ENCODE data around the gene MPL. TPM values are rescaled to one million over a fixed set of nuclear protein-coding genes. Genes with fewer than 3 reads are reported as not detected.

The MPL gene
- total RNA-seq, 1 donor from 2014 or later = 0.82 TPM

DNA sequence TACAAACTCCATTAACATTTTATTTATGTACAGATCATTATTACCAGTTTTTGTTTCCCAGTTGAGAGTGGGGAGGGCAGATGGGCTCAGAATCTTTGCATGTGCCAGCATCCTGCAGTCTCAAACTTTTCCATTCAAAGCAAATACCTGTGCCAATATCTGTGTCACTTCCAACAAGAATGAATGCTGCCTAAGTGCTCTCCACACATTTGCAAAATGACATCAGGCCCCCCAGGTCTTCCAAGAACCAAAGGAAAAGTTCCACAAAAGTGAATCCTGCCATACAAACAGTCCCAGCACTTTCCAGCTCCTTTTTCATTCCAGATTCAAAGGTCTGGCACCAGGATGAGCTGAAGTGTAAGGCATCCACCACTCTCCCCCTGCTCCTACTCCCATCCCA, 38.5 kb upstream of the MPL start:
- H3K9me3 ChIP-seq (replicated peaks) = no peaks in the 10 kb centered on the region
- intact Hi-C loops (cut with micrococcal nuclease) = no loop called here
- TF ChIP-seq CTCF (IDR thresholded peaks at IDR 0.05; ENCODE audit: borderline replicate concordance) = no peak

GRCh38 chr1:43300378-43301094, 37.1 kb upstream of the MPL start, which contains the start of gene TIE1:
Gene TIE1, plus strand, starts transcription at chr1:43300982. Its CDS starts 90 bp downstream, at chr1:43301072.
- peaks cover 71% of the 10 kb centered on the region for H3K4me1 ChIP-seq
- peak; percentile 40 for DNase-seq
- H3K27me3 ChIP-seq (ENCODE audit: low read depth) = no peaks in the 10 kb centered on the region
- intact Hi-C loops (cut with micrococcal nuclease) = no loop called here
- no peaks in the 10 kb centered on the region for H3K36me3 ChIP-seq
- H3K9me3 ChIP-seq (replicated peaks) = no peaks in the 10 kb centered on the region
- no peak for TF ChIP-seq CTCF (IDR thresholded peaks at IDR 0.05; ENCODE audit: borderline replicate concordance)
- peak within 1 kb of the TSS; percentile 85 for H3K27ac ChIP-seq (replicated peaks)
- H3K4me3 ChIP-seq = peak within 1 kb of the TSS; percentile 65

More for the DNA sequence above, 38.5 kb upstream of the MPL start:
- H3K36me3 ChIP-seq = no peaks in the 10 kb centered on the region
- H3K27ac ChIP-seq (replicated peaks) = peak overlapping the region; percentile 85
- H3K4me1 ChIP-seq = peaks cover 71% of the 10 kb centered on the region
- H3K4me3 ChIP-seq = no peak overlapping the region
- no peak for DNase-seq
- no peaks in the 10 kb centered on the region for H3K27me3 ChIP-seq (ENCODE audit: low read depth)

DNA sequence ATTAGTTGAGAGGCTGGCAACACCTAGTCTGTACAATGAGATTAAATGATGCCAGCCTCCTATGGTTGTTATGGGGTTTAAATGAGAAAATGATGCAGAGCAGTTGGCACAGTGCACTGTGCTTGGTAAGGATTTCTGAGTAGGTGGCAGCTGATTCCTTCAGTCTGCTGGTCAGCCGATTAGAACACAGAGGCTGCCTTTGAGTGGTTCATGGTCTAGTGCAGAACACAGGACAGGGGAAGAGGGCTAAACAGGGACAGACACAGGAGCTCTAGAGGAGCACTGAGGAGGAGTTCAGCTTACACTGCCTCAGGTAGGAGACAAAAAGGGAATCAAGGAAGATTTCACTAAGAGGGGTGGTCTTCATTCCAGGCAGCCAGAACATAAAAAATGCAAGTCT, 35.4 kb upstream of the MPL start:
- no peak for DNase-seq
- Histone ChIP-seq H3K36me3 (peaks cover 5% of the 10 kb centered on the region), H3K9me3 (replicated peaks) (no peaks in the 10 kb centered on the region), H3K4me1 (peaks cover 69% of the 10 kb centered on the region), H3K27ac (replicated peaks) (peak overlapping the region; percentile 85), H3K4me3 (peak overlapping the region; percentile 65), H3K27me3 (ENCODE audit: low read depth) (no peaks in the 10 kb centered on the region)
- no peak for TF ChIP-seq CTCF (IDR thresholded peaks at IDR 0.05; ENCODE audit: borderline replicate concordance)
- intact Hi-C loops (cut with micrococcal nuclease) = no loop called here

DNA sequence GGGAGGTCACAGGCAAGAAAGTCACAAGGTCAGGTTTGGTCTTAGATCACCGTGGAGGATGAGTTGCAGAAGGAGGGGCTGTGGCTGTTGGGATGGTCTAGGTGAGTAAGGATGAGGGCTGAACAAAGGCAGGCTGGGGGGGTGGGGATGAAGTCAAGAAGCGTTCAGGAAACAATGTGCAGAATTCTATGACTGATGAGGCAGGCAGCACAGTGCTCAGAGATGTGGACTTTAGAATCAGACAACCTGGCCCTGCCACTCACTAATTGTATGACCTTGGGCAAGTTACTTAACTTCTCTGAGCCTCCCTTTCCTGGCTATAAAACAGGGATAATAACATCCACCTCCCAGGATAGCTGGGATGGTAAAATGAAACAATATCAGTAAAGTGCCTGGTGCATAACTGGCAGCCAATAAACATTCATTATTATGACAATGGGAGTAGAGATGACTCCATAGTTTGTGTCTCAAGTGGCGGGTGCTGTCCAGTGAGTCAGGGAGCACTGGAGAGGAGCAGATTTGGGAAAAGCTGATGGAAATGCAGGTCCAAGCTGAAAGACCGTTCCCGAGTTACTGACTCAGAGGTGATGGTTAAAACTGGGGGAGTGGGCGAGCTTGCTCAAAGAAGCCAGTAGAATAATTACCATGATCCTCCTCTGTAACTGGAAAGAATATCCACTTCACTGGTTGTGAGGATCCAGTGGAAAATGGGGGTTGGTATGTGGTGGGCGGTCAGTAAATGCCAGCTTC, 34.7 kb upstream of the MPL start:
- H3K4me3 ChIP-seq = peak overlapping the region; percentile 65
- H3K4me1 ChIP-seq = peaks cover 65% of the 10 kb centered on the region
- H3K27ac ChIP-seq (replicated peaks) = peak overlapping the region; percentile 85
- no peak for DNase-seq
- peaks cover 11% of the 10 kb centered on the region for H3K36me3 ChIP-seq
- intact Hi-C loops (cut with micrococcal nuclease) = no loop called here
- TF ChIP-seq CTCF (IDR thresholded peaks at IDR 0.05; ENCODE audit: borderline replicate concordance) = no peak
- no peaks in the 10 kb centered on the region for H3K27me3 ChIP-seq (ENCODE audit: low read depth)
- H3K9me3 ChIP-seq (replicated peaks) = no peaks in the 10 kb centered on the region

GRCh38 chr1:43303471-43304313, 33.9 kb upstream of the MPL start:
- Histone ChIP-seq H3K27me3 (ENCODE audit: low read depth) (no peaks in the 10 kb centered on the region), H3K4me3 (peak overlapping the region; percentile 65), H3K27ac (replicated peaks) (peak overlapping the region; percentile 85), H3K9me3 (replicated peaks) (no peaks in the 10 kb centered on the region), H3K4me1 (peaks cover 65% of the 10 kb centered on the region), H3K36me3 (peaks cover 11% of the 10 kb centered on the region)
- no peak for DNase-seq
- no peak for TF ChIP-seq CTCF (IDR thresholded peaks at IDR 0.05; ENCODE audit: borderline replicate concordance)
- intact Hi-C loops (cut with micrococcal nuclease) = no loop called here
